ENCODE measurements around the gene LGI2. TPM values are rescaled to one million over a fixed set of nuclear protein-coding genes. Genes with fewer than 3 reads are reported as not detected.

The LGI2 gene
- polyA plus RNA-seq, 1 of the 3 experiments (the other 2 are of a cell fraction) = not detected

DNA sequence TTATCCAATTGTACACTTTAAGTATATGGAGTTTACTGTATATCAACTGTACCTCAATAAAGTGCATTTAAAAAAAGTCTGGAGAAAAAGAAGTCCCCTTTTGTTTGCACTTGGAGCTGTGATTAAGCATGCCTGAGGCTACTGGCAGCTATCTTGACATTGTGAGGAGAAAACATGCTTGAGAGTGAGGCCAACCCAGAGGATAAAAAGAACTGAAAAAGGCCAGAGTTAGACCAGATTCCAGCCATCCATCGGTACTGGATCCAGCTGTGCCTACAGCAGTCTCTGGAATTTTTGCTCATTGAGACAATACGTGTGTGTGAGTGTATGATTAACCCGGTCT lies 57.4 kb downstream of the LGI2 start:
- no peaks in the 10 kb centered on the region for H3K9me2 ChIP-seq
- no peak for DNase-seq
- no peaks in the 10 kb centered on the region for H3F3A ChIP-seq (replicated peaks; ENCODE audit: insufficient read depth)
- 7% methylated on average over 3 of the region's 3 CpGs for WGBS (ENCODE audit: low lambda C conversion rate)
- H3K4me3 ChIP-seq (ENCODE audit: low read depth in 2 of 2, low read length in 1 of 2) = no peak overlapping the region
- H3K79me2 ChIP-seq (ENCODE audit: insufficient read depth) = no peaks in the 10 kb centered on the region
- H3K36me3 ChIP-seq (replicated peaks in 1 of 2; ENCODE audit: control insufficient read depth in 1 of 2, insufficient read depth in 2 of 2, low read length in 1 of 2) = no peaks in the 10 kb centered on the region
- H3K27ac ChIP-seq (ENCODE audit: low read depth in 2 of 2, low read length in 1 of 2) = no peak overlapping the region
- TF ChIP-seq, protein P1, sequence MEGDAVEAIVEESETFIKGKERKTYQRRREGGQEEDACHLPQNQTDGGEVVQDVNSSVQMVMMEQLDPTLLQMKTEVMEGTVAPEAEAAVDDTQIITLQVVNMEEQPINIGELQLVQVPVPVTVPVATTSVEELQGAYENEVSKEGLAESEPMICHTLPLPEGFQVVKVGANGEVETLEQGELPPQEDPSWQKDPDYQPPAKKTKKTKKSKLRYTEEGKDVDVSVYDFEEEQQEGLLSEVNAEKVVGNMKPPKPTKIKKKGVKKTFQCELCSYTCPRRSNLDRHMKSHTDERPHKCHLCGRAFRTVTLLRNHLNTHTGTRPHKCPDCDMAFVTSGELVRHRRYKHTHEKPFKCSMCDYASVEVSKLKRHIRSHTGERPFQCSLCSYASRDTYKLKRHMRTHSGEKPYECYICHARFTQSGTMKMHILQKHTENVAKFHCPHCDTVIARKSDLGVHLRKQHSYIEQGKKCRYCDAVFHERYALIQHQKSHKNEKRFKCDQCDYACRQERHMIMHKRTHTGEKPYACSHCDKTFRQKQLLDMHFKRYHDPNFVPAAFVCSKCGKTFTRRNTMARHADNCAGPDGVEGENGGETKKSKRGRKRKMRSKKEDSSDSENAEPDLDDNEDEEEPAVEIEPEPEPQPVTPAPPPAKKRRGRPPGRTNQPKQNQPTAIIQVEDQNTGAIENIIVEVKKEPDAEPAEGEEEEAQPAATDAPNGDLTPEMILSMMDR (IDR thresholded peaks at IDR 0.05) = no peak
- no peak for TF ChIP-seq POLR2AphosphoS5 (IDR thresholded peaks at IDR 0.05; ENCODE audit: low read depth, low read length)
- TF ChIP-seq, protein P2, sequence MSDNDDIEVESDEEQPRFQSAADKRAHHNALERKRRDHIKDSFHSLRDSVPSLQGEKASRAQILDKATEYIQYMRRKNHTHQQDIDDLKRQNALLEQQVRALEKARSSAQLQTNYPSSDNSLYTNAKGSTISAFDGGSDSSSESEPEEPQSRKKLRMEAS (IDR thresholded peaks at IDR 0.05; ENCODE audit: low read depth) = no peak
- no peak for TF ChIP-seq RFX5 (IDR thresholded peaks at IDR 0.05; ENCODE audit: low read length)
- no peak for TF ChIP-seq EZH2phosphoT487 (IDR thresholded peaks at IDR 0.05; ENCODE audit: borderline replicate concordance, low read depth)
- TF ChIP-seq FOXM1 (IDR thresholded peaks at IDR 0.05; ENCODE audit: low read depth) = no peak
- TF ChIP-seq ELF1 (IDR thresholded peaks at IDR 0.05) = no peak
- no peak for TF ChIP-seq GABPA (IDR thresholded peaks at IDR 0.05; ENCODE audit: low read depth)
- no peak for TF ChIP-seq NFIC (IDR thresholded peaks at IDR 0.05; ENCODE audit: borderline replicate concordance)
- TF ChIP-seq, protein P3, sequence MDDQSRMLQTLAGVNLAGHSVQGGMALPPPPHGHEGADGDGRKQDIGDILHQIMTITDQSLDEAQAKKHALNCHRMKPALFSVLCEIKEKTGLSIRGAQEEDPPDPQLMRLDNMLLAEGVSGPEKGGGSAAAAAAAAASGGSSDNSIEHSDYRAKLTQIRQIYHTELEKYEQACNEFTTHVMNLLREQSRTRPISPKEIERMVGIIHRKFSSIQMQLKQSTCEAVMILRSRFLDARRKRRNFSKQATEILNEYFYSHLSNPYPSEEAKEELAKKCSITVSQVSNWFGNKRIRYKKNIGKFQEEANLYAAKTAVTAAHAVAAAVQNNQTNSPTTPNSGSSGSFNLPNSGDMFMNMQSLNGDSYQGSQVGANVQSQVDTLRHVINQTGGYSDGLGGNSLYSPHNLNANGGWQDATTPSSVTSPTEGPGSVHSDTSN (IDR thresholded peaks at IDR 0.05) = no peak
- no peak for TF ChIP-seq RCOR1 (IDR thresholded peaks at IDR 0.05; ENCODE audit: low read length)
- no peak for TF ChIP-seq TAF1 (IDR thresholded peaks at IDR 0.05; ENCODE audit: borderline replicate concordance, low read depth, low read length)
- TF ChIP-seq, protein P4, sequence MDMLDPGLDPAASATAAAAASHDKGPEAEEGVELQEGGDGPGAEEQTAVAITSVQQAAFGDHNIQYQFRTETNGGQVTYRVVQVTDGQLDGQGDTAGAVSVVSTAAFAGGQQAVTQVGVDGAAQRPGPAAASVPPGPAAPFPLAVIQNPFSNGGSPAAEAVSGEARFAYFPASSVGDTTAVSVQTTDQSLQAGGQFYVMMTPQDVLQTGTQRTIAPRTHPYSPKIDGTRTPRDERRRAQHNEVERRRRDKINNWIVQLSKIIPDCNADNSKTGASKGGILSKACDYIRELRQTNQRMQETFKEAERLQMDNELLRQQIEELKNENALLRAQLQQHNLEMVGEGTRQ (IDR thresholded peaks at IDR 0.05; ENCODE audit: borderline replicate concordance, low read depth, low read length) = no peak
- no peak for TF ChIP-seq USF1 (IDR thresholded peaks at IDR 0.05; ENCODE audit: borderline replicate concordance, low read depth)
- ChIA-PET POLR2A (no interaction called here), CTCF (interaction anchor here (1.6 to 1.8 kb wide), 2 partner anchors 172 to 394 kb away, joined by 6 to 9 read pairs; no protein-coding TSS in a partner anchor)
- H3K27me3 ChIP-seq (ENCODE audit: insufficient read depth) = no peaks in the 10 kb centered on the region; the same call in 1 of the 2 replicates
- no peak overlapping the region for H2AFZ ChIP-seq (ENCODE audit: low read depth)
- H4K20me1 ChIP-seq (ENCODE audit: insufficient read depth) = no peaks in the 10 kb centered on the region
- no peak overlapping the region for H3K4me2 ChIP-seq
- H3K9ac ChIP-seq = no peak overlapping the region
- no peaks in the 10 kb centered on the region for H3K4me1 ChIP-seq (ENCODE audit: control insufficient read depth in 1 of 2, insufficient read depth in 2 of 2, low read depth in 1 of 2, low read length in 1 of 2)
- H3K9me3 ChIP-seq = no peaks in the 10 kb centered on the region

Data from SK-N-SH (cell line).